MM.1S (cell line): Measurements from ENCODE around the gene MOB3B.

ENCODE experiments used
- DNase-seq: peaks from one replicate; pipeline ENCODE4 v3.0.0-alpha.2; 2015
- H2AFZ ChIP-seq: fragments of 300-600 bp; sonication (generic); 2 replicates; pipeline ENCODE4 v1.6.0; 2016; ENCODE audit warnings: antibody characterized with exemption, low read length
- H3F3A ChIP-seq: fragments of 300-600 bp; sonication (generic); 2 replicates; pipeline ENCODE4 v1.6.1; 2016; ENCODE audit warnings: mild to moderate bottlenecking, antibody characterized with exemption, low read length, moderate library complexity, mixed read lengths; ENCODE audit not compliant: insufficient read depth
- H3K27ac ChIP-seq: fragments of 300-600 bp; sonication (generic); 2 replicates; pipeline ENCODE4 v1.5.1; 2016; ENCODE audit warnings: mild to moderate bottlenecking, low read length
- H3K27me3 ChIP-seq: fragments of 300-600 bp; sonication (generic); replicated peaks from 2 replicates; pipeline ENCODE4 v1.6.0; 2016; ENCODE audit warnings: low read length; ENCODE audit not compliant: insufficient read depth
- H3K36me3 ChIP-seq: fragments of 300-600 bp; sonication (generic); replicated peaks from 2 replicates; pipeline ENCODE4 v1.6.1; 2016; ENCODE audit warnings: mild to moderate bottlenecking, low read length, mixed read lengths; ENCODE audit not compliant: insufficient read depth
- H3K4me1 ChIP-seq: fragments of 300-600 bp; sonication (generic); 2 replicates; pipeline ENCODE4 v1.6.1; 2016; ENCODE audit warnings: low read length, mixed read lengths
- H3K4me2 ChIP-seq: fragments of 300-600 bp; sonication (generic); 2 replicates; pipeline ENCODE4 v1.6.0; 2016; ENCODE audit warnings: low read depth, low read length
- H3K4me3 ChIP-seq: fragments of 300-600 bp; sonication (generic); 2 replicates; pipeline ENCODE4 v1.5.1; 2016; ENCODE audit warnings: low read length, mixed read lengths
- H3K79me2 ChIP-seq: fragments of 300-600 bp; sonication (generic); 2 replicates; pipeline ENCODE4 v1.6.1; 2016; ENCODE audit warnings: mixed run types, low read length, mixed read lengths
- H3K9ac ChIP-seq: fragments of 300-600 bp; sonication (generic); 2 replicates; pipeline ENCODE4 v1.6.1; 2016; ENCODE audit warnings: low read length, mixed read lengths
- H3K9me2 ChIP-seq: fragments of 300-600 bp; sonication (generic); replicated peaks from 2 replicates; pipeline ENCODE4 v1.6.1; 2016; ENCODE audit warnings: mild to moderate bottlenecking, low read length, mixed read lengths; ENCODE audit not compliant: insufficient read depth
- H3K9me3 ChIP-seq: fragments of 300-600 bp; sonication (generic); replicated peaks from 2 replicates; pipeline ENCODE4 v1.6.1; 2016; ENCODE audit warnings: mild to moderate bottlenecking, low read length, mixed read lengths; ENCODE audit not compliant: insufficient read depth
- H4K20me1 ChIP-seq: fragments of 300-600 bp; sonication (generic); 2 replicates; pipeline ENCODE4 v1.6.1; 2016; ENCODE audit warnings: mild to moderate bottlenecking, low read length, moderate library complexity, mixed read lengths; ENCODE audit not compliant: insufficient read depth
- CTCF ChIP-seq: fragments of 300-600 bp; sonication (generic); IDR thresholded peaks from 2 replicates; pipeline ENCODE4 v1.5.1; 2016; ENCODE audit warnings: antibody characterized with exemption, low read length, mixed read lengths
- EZH2 ChIP-seq: fragments of 300-600 bp; sonication (generic); optimal IDR thresholded peaks from 2 replicates; pipeline ENCODE3; 2017; ENCODE audit warnings: low read depth, mild to moderate bottlenecking, antibody characterized with exemption, low read length, mixed read lengths
- EZH2phosphoT487 ChIP-seq: fragments of 300-600 bp; sonication (generic); IDR thresholded peaks from 2 replicates; pipeline ENCODE4 v1.6.1; 2018; ENCODE audit warnings: antibody characterized with exemption, low read length

Gene MOB3B

GRCh38 chr9:27462846-27463245 lies 66.8 kb downstream of the MOB3B start:
- no peaks in the 10 kb centered on the region for H3K27me3 ChIP-seq
- H3K4me1 ChIP-seq = no peaks in the 10 kb centered on the region
- H2AFZ ChIP-seq = no peak overlapping the region
- H3K9me2 ChIP-seq = no peaks in the 10 kb centered on the region
- no peak overlapping the region for H3K4me3 ChIP-seq
- no peak for TF ChIP-seq EZH2
- TF ChIP-seq CTCF = no peak
- TF ChIP-seq EZH2phosphoT487 = no peak
- H3K9ac ChIP-seq = no peak overlapping the region
- no peaks in the 10 kb centered on the region for H3K79me2 ChIP-seq
- H3F3A ChIP-seq = no peaks in the 10 kb centered on the region
- H3K9me3 ChIP-seq = no peaks in the 10 kb centered on the region
- H3K4me2 ChIP-seq = no peak overlapping the region
- no peaks in the 10 kb centered on the region for H3K36me3 ChIP-seq
- no peak overlapping the region for H3K27ac ChIP-seq
- DNase-seq = no peak
- H4K20me1 ChIP-seq = no peaks in the 10 kb centered on the region

GRCh38 chr9:27462434-27462833 lies 67.2 kb downstream of the MOB3B start:
- H3K9ac ChIP-seq = no peak overlapping the region
- DNase-seq = no peak
- no peaks in the 10 kb centered on the region for H3K79me2 ChIP-seq
- no peak overlapping the region for H3K4me2 ChIP-seq
- H3K4me3 ChIP-seq = no peak overlapping the region
- H3K27me3 ChIP-seq = no peaks in the 10 kb centered on the region
- TF ChIP-seq CTCF (no peak), EZH2phosphoT487 (no peak), EZH2 (no peak)
- H4K20me1 ChIP-seq = no peaks in the 10 kb centered on the region
- no peaks in the 10 kb centered on the region for H3K36me3 ChIP-seq
- H3K9me3 ChIP-seq = no peaks in the 10 kb centered on the region
- no peak overlapping the region for H3K27ac ChIP-seq
- H2AFZ ChIP-seq = no peak overlapping the region
- no peaks in the 10 kb centered on the region for H3K9me2 ChIP-seq
- H3F3A ChIP-seq = no peaks in the 10 kb centered on the region
- H3K4me1 ChIP-seq = no peaks in the 10 kb centered on the region

- H3K9ac ChIP-seq = no peak overlapping the region
- no peak for TF ChIP-seq EZH2
- no peak for TF ChIP-seq EZH2phosphoT487
- no peak for TF ChIP-seq CTCF
- no peaks in the 10 kb centered on the region for H3K27me3 ChIP-seq
- H3K9me3 ChIP-seq = no peaks in the 10 kb centered on the region
- no peaks in the 10 kb centered on the region for H4K20me1 ChIP-seq
- no peaks in the 10 kb centered on the region for H3K9me2 ChIP-seq
- no peak overlapping the region for H2AFZ ChIP-seq
- no peaks in the 10 kb centered on the region for H3K79me2 ChIP-seq
- no peak overlapping the region for H3K4me2 ChIP-seq
- DNase-seq = no peak
- H3K36me3 ChIP-seq = no peaks in the 10 kb centered on the region
- H3F3A ChIP-seq = no peaks in the 10 kb centered on the region
- no peak overlapping the region for H3K27ac ChIP-seq
- H3K4me3 ChIP-seq = no peak overlapping the region
- no peaks in the 10 kb centered on the region for H3K4me1 ChIP-seq
These were observed 69.2 kb downstream of the MOB3B start for GRCh38 chr9:27460226-27461023.
